H1 (cell line): ENCODE results near the gene IQUB. TPM values are rescaled to one million over a fixed set of nuclear protein-coding genes. Genes with fewer than 3 reads are reported as not detected.

ENCODE experiments used
- CTCF ChIA-PET: fragments of 300-600 bp; sonication (Branson Sonifier 250); formaldehyde crosslinking; loops from one replicate; lab custom pipeline; 2021; ENCODE audit not compliant: partially characterized antibody; lab: Charles Lee
- POLR2A ChIA-PET: fragments of 300-600 bp; sonication (Branson Sonifier 250); formaldehyde crosslinking; loops from one replicate; lab custom pipeline; 2021; ENCODE audit warnings: inconsistent platforms; ENCODE audit not compliant: partially characterized antibody; lab: Charles Lee
- DNase-seq, 2 experiments: peaks; one replicate each; pipeline versions ENCODE4 v3.0.0 to v3.0.0-alpha.2; 2010 to 2022; ENCODE audit warnings: low spot score in 2 of 2, low read depth in 1 of 2, mixed read lengths in 1 of 2
- FAIRE-seq: peaks from 2 replicates; lab custom pipeline; 2011; peaks lifted over from hg19 to GRCh38; lab: Jason Lieb, UNC
- H2AFZ ChIP-seq: 2 replicates; pipeline ENCODE4 v1.8.1; 2012; ENCODE audit warnings: low read length, inconsistent platforms
- H2AK5ac ChIP-seq: 2 replicates; pipeline ENCODE4 v1.6.1; 2013; ENCODE audit warnings: low read depth, low read length
- H2BK120ac ChIP-seq: replicated peaks from 2 replicates; pipeline ENCODE3; 2013; ENCODE audit warnings: low read depth, low read length, inconsistent platforms
- H2BK12ac ChIP-seq: 2 replicates; pipeline ENCODE4 v1.6.1; 2013; ENCODE audit warnings: low read depth, low read length
- H2BK15ac ChIP-seq: 2 replicates; pipeline ENCODE4 v1.6.1; 2013; ENCODE audit warnings: low read length
- H2BK20ac ChIP-seq: 2 replicates; pipeline ENCODE4 v1.6.1; 2013; ENCODE audit warnings: low read length
- H2BK5ac ChIP-seq: 2 replicates; pipeline ENCODE4 v1.6.1; 2013; ENCODE audit warnings: low read depth, low read length
- H3K14ac ChIP-seq: 2 replicates; pipeline ENCODE4 v1.6.1; 2013; ENCODE audit warnings: inconsistent platforms; ENCODE audit not compliant: insufficient read length
- H3K18ac ChIP-seq: 2 replicates; pipeline ENCODE4 v1.6.1; 2013; ENCODE audit warnings: low read length; ENCODE audit errors: extremely low read depth
- H3K23ac ChIP-seq: 2 replicates; pipeline ENCODE4 v1.6.1; 2013; ENCODE audit warnings: inconsistent platforms; ENCODE audit not compliant: insufficient read length
- H3K23me2 ChIP-seq: 2 replicates; pipeline ENCODE4 v1.6.1; 2013; ENCODE audit warnings: low read depth, low read length
- H3K27ac ChIP-seq: 2 replicates; pipeline ENCODE4 v1.6.1; 2011; ENCODE audit warnings: low read depth, low read length, inconsistent platforms
- H3K27me3 ChIP-seq, 4 experiments: replicated peaks in 1 of 4; 1 replicate in 1 of 4; 2 replicates in 3 of 4; pipeline versions ENCODE4 v1.6.1 to v1.8.1; 2011 to 2013; ENCODE audit warnings: low read length in 3 of 4, mild to moderate bottlenecking in 3 of 4, inconsistent platforms in 2 of 4, mixed read lengths in 2 of 4, moderate library complexity in 1 of 4; ENCODE audit not compliant: control insufficient read depth in 3 of 4, insufficient read depth in 3 of 4; ENCODE audit errors: extremely low read depth in 1 of 4
- H3K36me3 ChIP-seq, 4 experiments: 2 replicates each; pipeline versions ENCODE4 v1.6.1 to v1.8.1; 2011 to 2013; ENCODE audit warnings: mild to moderate bottlenecking in 4 of 4, low read length in 3 of 4, moderate library complexity in 2 of 4, control low read depth in 1 of 4, inconsistent platforms in 1 of 4; ENCODE audit not compliant: insufficient read depth in 4 of 4, control insufficient read depth in 2 of 4
- H3K4ac ChIP-seq: replicated peaks from 2 replicates; pipeline ENCODE3; 2013; ENCODE audit warnings: low read length, low read depth, mixed read lengths, inconsistent platforms; ENCODE audit not compliant: insufficient read length
- H3K4me1 ChIP-seq, 4 experiments: replicated peaks in 1 of 4; 1 replicate in 1 of 4; 2 replicates in 3 of 4; pipeline versions ENCODE4 v1.6.1 to v1.8.1; 2011 to 2013; ENCODE audit warnings: low read length in 3 of 4, inconsistent platforms in 2 of 4, mixed read lengths in 1 of 4; ENCODE audit not compliant: insufficient read depth in 4 of 4, control insufficient read depth in 3 of 4
- H3K4me2 ChIP-seq, 2 experiments: 2 replicates each; pipeline versions ENCODE4 v1.6.1 to v1.8.1; 2011 to 2013; ENCODE audit warnings: low read depth in 2 of 2, low read length in 2 of 2, control low read depth in 1 of 2, inconsistent platforms in 1 of 2, mild to moderate bottlenecking in 1 of 2; ENCODE audit not compliant: insufficient read depth in 1 of 2
- H3K4me3 ChIP-seq, 4 experiments: fragments of 200-600, 300-600 bp in 1 of 4; sonication (generic), shearing (Covaris generic), sonication (Bioruptor Twin) in 1 of 4; 2 replicates each; pipeline versions ENCODE4 v1.5.1 to v1.8.1; 2011 to 2016; ENCODE audit warnings: low read length in 4 of 4, low read depth in 3 of 4, control low read depth in 2 of 4, inconsistent platforms in 2 of 4, mild to moderate bottlenecking in 2 of 4, mixed read lengths in 1 of 4, moderate library complexity in 1 of 4; ENCODE audit not compliant: insufficient read depth in 2 of 4; ENCODE audit errors: extremely low read depth in 1 of 4
- H3K56ac ChIP-seq: replicated peaks from 2 replicates; pipeline ENCODE3; 2013; ENCODE audit warnings: low read depth, mild to moderate bottlenecking, mixed read lengths, low read length, inconsistent platforms; ENCODE audit not compliant: insufficient read length
- H3K79me1 ChIP-seq: 2 replicates; pipeline ENCODE4 v1.6.1; 2013; ENCODE audit warnings: low read depth, low read length, control low read depth
- H3K79me2 ChIP-seq, 2 experiments: 2 replicates each; pipeline versions ENCODE4 v1.6.1 to v1.8.1; 2012 to 2013; ENCODE audit warnings: low read length in 2 of 2, mild to moderate bottlenecking in 2 of 2, inconsistent platforms in 1 of 2; ENCODE audit not compliant: insufficient read depth in 2 of 2, control insufficient read depth in 1 of 2
- H3K9ac ChIP-seq, 4 experiments: replicated peaks in 1 of 4; 1 replicate in 1 of 4; 2 replicates in 3 of 4; pipeline versions ENCODE4 v1.6.1 to v1.8.1; 2011 to 2013; ENCODE audit warnings: low read depth in 3 of 4, low read length in 3 of 4, control low read depth in 2 of 4, mild to moderate bottlenecking in 2 of 4, moderate library complexity in 2 of 4, inconsistent platforms in 1 of 4; ENCODE audit errors: extremely low read depth in 1 of 4
- H3K9me3 ChIP-seq, 2 experiments: 2 replicates each; pipeline versions ENCODE4 v1.6.1 to v1.8.1; 2012 to 2013; ENCODE audit warnings: mild to moderate bottlenecking in 2 of 2, moderate library complexity in 2 of 2, control low read depth in 1 of 2, inconsistent platforms in 1 of 2, low read depth in 1 of 2, low read length in 1 of 2, mixed read lengths in 1 of 2; ENCODE audit not compliant: insufficient read depth in 2 of 2
- H4K20me1 ChIP-seq, 2 experiments: replicated peaks in 1 of 2; 2 replicates each; pipeline versions ENCODE3 to v1.8.1; 2011 to 2013; ENCODE audit warnings: inconsistent platforms in 2 of 2, low read length in 2 of 2, mild to moderate bottlenecking in 1 of 2; ENCODE audit not compliant: insufficient read depth in 2 of 2, control insufficient read depth in 1 of 2
- H4K5ac ChIP-seq: 2 replicates; pipeline ENCODE4 v1.6.1; 2013; ENCODE audit warnings: low read length, low read depth, mixed read lengths, inconsistent platforms; ENCODE audit not compliant: insufficient read length
- H4K8ac ChIP-seq: 2 replicates; pipeline ENCODE4 v1.8.0; 2013; ENCODE audit warnings: mild to moderate bottlenecking, moderate library complexity, low read length, inconsistent platforms; ENCODE audit not compliant: insufficient read depth; ENCODE audit errors: extremely low read depth
- H4K91ac ChIP-seq: replicated peaks from 2 replicates; pipeline ENCODE3; 2013; ENCODE audit warnings: low read length, mixed read lengths, inconsistent platforms; ENCODE audit not compliant: insufficient read length
- FOSL1 ChIP-seq: IDR thresholded peaks from 2 replicates; pipeline ENCODE4 v1.6.1; 2011; ENCODE audit warnings: mild to moderate bottlenecking, low read depth, low read length, moderate library complexity; ENCODE audit not compliant: insufficient read depth
- SIN3A ChIP-seq, 2 experiments: IDR thresholded peaks in 1 of 2; conservative IDR thresholded peaks in 1 of 2; 2 replicates each; pipeline ENCODE4 v1.6.1; 2011 to 2012; ENCODE audit warnings: low read length in 2 of 2, improper control_type of control experiment in 1 of 2, low read depth in 1 of 2, mild to moderate bottlenecking in 1 of 2
- WGBS, 2 experiments: shearing (Covaris generic) in 1 of 2; methylation state at CpG; one replicate each; pipeline versions ENCODE4 v1.1.6 to v1.1.7; 2013 to 2015; ENCODE audit warnings: low lambda C conversion rate in 2 of 2, mixed read lengths in 2 of 2, inconsistent platforms in 1 of 2, low coverage in 1 of 2, missing lambda C conversion rate in 1 of 2; ENCODE audit not compliant: insufficient replicate concordance in 2 of 2, insufficient coverage in 1 of 2, insufficient read length in 1 of 2; ENCODE audit errors: extremely low coverage in 1 of 2, missing lambda C conversion rate in 1 of 2; 5-methylcytosine and 5-hydroxymethylcytosine counted together
- polyA plus RNA-seq, 7 experiments: library from polyadenylated mRNA; depleted of rRNA in 3 of 7; stranded (reverse) in 5 of 7; unstranded in 2 of 7; fragments of >200 nt in 5 of 7; fragments of 200-250 nt in 2 of 7; gene quantifications; 1 replicate in 5 of 7; 2 replicates in 1 of 7; 4 replicates in 1 of 7; pipeline versions ENCODE4 v1.2.1 to v1.2.3, GENCODE V29; 2011 to 2013; ENCODE audit warnings: missing spikeins in 2 of 7, mixed read lengths in 2 of 7
- total RNA-seq: library from RNA; stranded (reverse); fragmentation: NEBNext Ultra II Directional; extraction: Animal tissue kit (Norgen Biotek cat#: 25700); gene quantifications from 2 replicates; pipeline ENCODE4 v1.2.1, GENCODE V29; 2021

The IQUB gene
- total and polyA plus RNA-seq, 2 of the 8 experiments (the other 6 are each of a cell fraction or from before 2014, with no cell fraction given), result 0.12 to 0.82 TPM

DNA sequence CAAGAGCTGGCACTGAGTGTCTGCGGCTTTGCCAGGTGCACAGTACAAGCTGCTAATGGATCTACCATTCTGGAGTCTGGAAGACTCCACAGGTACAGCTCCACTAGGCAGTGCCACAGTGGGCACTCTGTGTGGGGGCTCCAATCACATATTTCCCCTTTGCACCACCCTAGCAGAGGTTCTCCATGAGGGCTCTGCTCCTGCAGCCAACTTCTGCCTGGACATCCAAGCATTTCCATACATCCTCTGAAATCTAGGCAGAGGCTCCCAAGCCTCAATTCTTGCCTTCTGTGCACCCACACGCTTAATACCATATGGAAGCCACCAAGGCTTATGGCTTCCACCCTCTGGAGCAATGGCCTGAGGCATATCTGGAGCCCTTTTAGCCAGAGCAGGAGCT lies 29.2 kb downstream of the IQUB start:
- DNase-seq, result no peak
- TF ChIP-seq SIN3A (conservative IDR thresholded peaks at IDR 0.05 in 1 of 2, IDR thresholded peaks at IDR 0.05 in 1 of 2; ENCODE audit: low read depth in 1 of 2, low read length in 2 of 2) (no peak), FOSL1 (no peak)
- TF ChIP-seq, all 59 proteins: peak for 0
- peaks cover 11 to 12% of the 10 kb centered on the region in 2 experiments; a peak in 2 of 4 replicates for H3K9me3 ChIP-seq
- peaks cover 0 to 6% (median 0%) of the 10 kb centered on the region in 4 experiments; a peak in 2 of 7 replicates for H3K4me1 ChIP-seq
- no peaks in the 10 kb centered on the region for H3K79me1 ChIP-seq
- FAIRE-seq, result no peak
- H2BK12ac ChIP-seq, result no peak overlapping the region
- no peak overlapping the region for H4K91ac ChIP-seq
- H3K4me2 ChIP-seq, result no peak overlapping the region
- no peaks in the 10 kb centered on the region for H3K79me2 ChIP-seq
- no peak overlapping the region for H2BK20ac ChIP-seq
- H3K23me2 ChIP-seq, result no peaks in the 10 kb centered on the region
- no peak overlapping the region for H2BK5ac ChIP-seq
- no peak overlapping the region for H3K18ac ChIP-seq
- no peaks in the 10 kb centered on the region for H4K20me1 ChIP-seq
- H3K27ac ChIP-seq, result no peak overlapping the region
- no peak overlapping the region for H4K8ac ChIP-seq
- no peak overlapping the region for H3K9ac ChIP-seq
- no peak overlapping the region for H3K23ac ChIP-seq
- 93% methylated on average over 2 of the region's 2 CpGs; no CpG with 5 or more reads in 1 of the 2 experiments for WGBS, 2 experiments
- CTCF ChIA-PET, result interaction anchor here (0.8 to 2.5 kb wide), 2 partner anchors 11 to 13 kb away, joined by 3 to 15 read pairs; no protein-coding TSS in a partner anchor
- POLR2A ChIA-PET, result no interaction called here
- no peak overlapping the region for H2BK120ac ChIP-seq
- no peak overlapping the region for H4K5ac ChIP-seq
- H3K36me3 ChIP-seq, result no peaks in the 10 kb centered on the region
- H3K14ac ChIP-seq, result no peak overlapping the region
- no peak overlapping the region for H2AK5ac ChIP-seq
- no peak overlapping the region for H2BK15ac ChIP-seq
- H3K27me3 ChIP-seq, result no peaks in the 10 kb centered on the region; a peak in 1 of 7 replicates
- no peak overlapping the region for H3K4me3 ChIP-seq
- no peak overlapping the region for H3K4ac ChIP-seq
- H2AFZ ChIP-seq, result no peak overlapping the region
- H3K56ac ChIP-seq, result no peak overlapping the region
